ENCODE measurements around the gene GOLGB1.
"Not testable (repeated sequence)": the region's sequence is repeated elsewhere in the genome, so short reads cannot be mapped to it uniquely, and the experiment has no call there.

Gene GOLGB1

GRCh38 chr3:121752772-121753171, 3.2 kb upstream of the GOLGB1 start:
- in situ Hi-C loops (cut with MboI; ENCODE audit: low pct_unique_long_range_greater_than_20kb, low sequenced_read_pairs, unreplicated experiment), result no loop called here

GRCh38 chr3:121752261-121752660, 2.7 kb upstream of the GOLGB1 start:
- DNase-seq (ENCODE audit: low spot score), result no peak
- in situ Hi-C loops (cut with MboI; ENCODE audit: low pct_unique_long_range_greater_than_20kb, low sequenced_read_pairs, unreplicated experiment), result no loop called here
- TF ChIP-seq CTCF (IDR thresholded peaks at IDR 0.05; ENCODE audit: extremely low read depth, insufficient read depth, missing control alignments), result no peak

More at GRCh38 chr3:121752772-121753171, 3.2 kb upstream of the GOLGB1 start:
- no peak for DNase-seq (ENCODE audit: low spot score)
- no peak for TF ChIP-seq CTCF (IDR thresholded peaks at IDR 0.05; ENCODE audit: extremely low read depth, insufficient read depth, missing control alignments)

- no peak for TF ChIP-seq CTCF (IDR thresholded peaks at IDR 0.05; ENCODE audit: extremely low read depth, insufficient read depth, missing control alignments)
- in situ Hi-C loops (cut with MboI; ENCODE audit: low pct_unique_long_range_greater_than_20kb, low sequenced_read_pairs, unreplicated experiment), result no loop called here
- DNase-seq (ENCODE audit: low spot score), result no peak
Measured at GRCh38 chr3:121750087-121750415, 510 bp upstream of the GOLGB1 start.

GRCh38 chr3:121748680-121749275, 763 bp downstream of the GOLGB1 start:
- DNase-seq (ENCODE audit: low spot score), result no peak
- TF ChIP-seq CTCF (IDR thresholded peaks at IDR 0.05; ENCODE audit: extremely low read depth, insufficient read depth, missing control alignments), result no peak
- in situ Hi-C loops (cut with MboI; ENCODE audit: low pct_unique_long_range_greater_than_20kb, low sequenced_read_pairs, unreplicated experiment), result no loop called here

GRCh38 chr3:121747976-121748375, 1.6 kb downstream of the GOLGB1 start:
- no peak for TF ChIP-seq CTCF (IDR thresholded peaks at IDR 0.05; ENCODE audit: extremely low read depth, insufficient read depth, missing control alignments)
- no peak for DNase-seq (ENCODE audit: low spot score)
- in situ Hi-C loops (cut with MboI; ENCODE audit: low pct_unique_long_range_greater_than_20kb, low sequenced_read_pairs, unreplicated experiment), result no loop called here

GRCh38 chr3:121743106-121743505, 6.4 kb downstream of the GOLGB1 start:
- in situ Hi-C loops (cut with MboI; ENCODE audit: low pct_unique_long_range_greater_than_20kb, low sequenced_read_pairs, unreplicated experiment); DNase-seq (ENCODE audit: low spot score): not testable (repeated sequence)

GRCh38 chr3:121740896-121741295, 8.6 kb downstream of the GOLGB1 start:
- TF ChIP-seq CTCF (IDR thresholded peaks at IDR 0.05; ENCODE audit: extremely low read depth, insufficient read depth, missing control alignments), result no peak
- no peak for DNase-seq (ENCODE audit: low spot score)
- in situ Hi-C loops (cut with MboI; ENCODE audit: low pct_unique_long_range_greater_than_20kb, low sequenced_read_pairs, unreplicated experiment), result no loop called here

All from GM13977 (cell line).